B cell (primary cell): ENCODE data around the gene UNCX. TPM values are rescaled to one million over a fixed set of nuclear protein-coding genes. Genes with fewer than 3 reads are reported as not detected.

Source experiments
- ATAC-seq: fragments of 200-7000 bp; cut with Tn5 transposase; one replicate; pipeline ENCODE4 v1.10.0; 2021; ENCODE audit warnings: low read depth, mild to moderate bottlenecking, moderate number of reproducible peaks, moderate library complexity
- CTCF ChIA-PET: fragments of 350-600 bp; sonication (Branson Sonifier 250); formaldehyde crosslinking; loops from one replicate; lab custom pipeline; 2021; ENCODE audit warnings: antibody characterized with exemption, inconsistent platforms; lab: Charles Lee
- POLR2A ChIA-PET: fragments of 350-600 bp; sonication (Branson Sonifier 250); formaldehyde crosslinking; loops from one replicate; lab custom pipeline; 2021; ENCODE audit warnings: antibody characterized with exemption; lab: Charles Lee
- DNase-seq: peaks from one replicate; pipeline ENCODE4 v3.0.0; 2013
- H2AFZ ChIP-seq: 2 replicates; pipeline ENCODE4 v1.6.1; 2012; ENCODE audit warnings: mild to moderate bottlenecking, low read depth, low read length; ENCODE audit not compliant: insufficient read depth, poor library complexity, severe bottlenecking
- H3K27ac ChIP-seq, 2 donors: 1 replicate in 1 of 2; 2 replicates in 1 of 2; pipeline ENCODE4 v1.5.1; 2012 to 2013; ENCODE audit warnings: low read length in 2 of 2, mild to moderate bottlenecking in 2 of 2, moderate library complexity in 1 of 2
- H3K27me3 ChIP-seq, 4 experiments: fragments of 200-600 bp in 1 of 4; sonication (generic) in 1 of 4; replicated peaks in 1 of 4; 1 replicate in 2 of 4; 2 replicates in 2 of 4; pipeline versions ENCODE4 v1.6.1 to v1.7.0; 2013 to 2016; ENCODE audit warnings: low read length in 3 of 4, mild to moderate bottlenecking in 2 of 4, mixed read lengths in 1 of 4, moderate library complexity in 1 of 4; ENCODE audit not compliant: insufficient read depth in 4 of 4, control insufficient read depth in 3 of 4; ENCODE audit errors: control extremely low read depth in 1 of 4
- H3K36me3 ChIP-seq, 2 experiments: replicated peaks in 1 of 2; 1 replicate in 1 of 2; 2 replicates in 1 of 2; pipeline versions ENCODE4 v1.6.1 to v1.7.1; 2013; ENCODE audit warnings: low read length in 1 of 2; ENCODE audit not compliant: insufficient read depth in 2 of 2, control insufficient read depth in 1 of 2; ENCODE audit errors: control extremely low read depth in 1 of 2, extremely low read depth in 1 of 2
- H3K4me1 ChIP-seq, 2 donors: fragments of 200-600 bp in 1 of 2; sonication (generic) in 1 of 2; 1 replicate in 1 of 2; 2 replicates in 1 of 2; pipeline versions ENCODE4 v1.5.1 to v1.6.1; 2013 to 2017; ENCODE audit warnings: low read length in 2 of 2; ENCODE audit not compliant: control insufficient read depth in 2 of 2, insufficient read depth in 2 of 2
- H3K4me2 ChIP-seq: replicated peaks from 2 replicates; pipeline ENCODE3; 2012; ENCODE audit warnings: mild to moderate bottlenecking, low read depth, low read length; ENCODE audit not compliant: poor library complexity, severe bottlenecking
- H3K4me3 ChIP-seq, 5 experiments: fragments of 200-600 bp in 1 of 5; sonication (generic) in 1 of 5; 1 replicate in 3 of 5; 2 replicates in 2 of 5; pipeline versions ENCODE4 v1.5.1 to v1.7.0; 2011 to 2016; ENCODE audit warnings: low read length in 4 of 5, mild to moderate bottlenecking in 4 of 5, low read depth in 2 of 5, control low read depth in 1 of 5, moderate library complexity in 1 of 5; ENCODE audit not compliant: insufficient read depth in 1 of 5; ENCODE audit errors: control extremely low read depth in 1 of 5, extremely low read depth in 1 of 5
- H3K79me2 ChIP-seq: fragments of 200-600 bp; sonication (generic); one replicate; pipeline ENCODE4 v1.6.0; 2016; ENCODE audit warnings: low read length; ENCODE audit not compliant: control insufficient read depth, insufficient read depth
- H3K9ac ChIP-seq: fragments of 200-600 bp; sonication (generic); 2 replicates; pipeline ENCODE4 v1.6.1; 2017; ENCODE audit warnings: mild to moderate bottlenecking, low read length, moderate library complexity
- H3K9me3 ChIP-seq, 3 donors: one replicate each; pipeline versions ENCODE4 v1.6.1 to v1.7.1; 2013; ENCODE audit warnings: low read length in 2 of 3; ENCODE audit not compliant: control insufficient read depth in 2 of 3, insufficient read depth in 1 of 3; ENCODE audit errors: control extremely low read depth in 1 of 3
- H4K20me1 ChIP-seq: 2 replicates; pipeline ENCODE4 v1.6.0; 2012; ENCODE audit warnings: mild to moderate bottlenecking, low read length; ENCODE audit not compliant: insufficient read depth, control insufficient read depth, poor library complexity, severe bottlenecking
- H3K27ac Mint-ChIP-seq: one replicate; pipeline ENCODE4 v1.8.0; 2021; ENCODE audit warnings: mixed read lengths
- H3K27me3 Mint-ChIP-seq: one replicate; pipeline ENCODE4 v1.8.0; 2021; ENCODE audit warnings: mixed read lengths
- H3K4me1 Mint-ChIP-seq: one replicate; pipeline ENCODE4 v1.8.0; 2021; ENCODE audit warnings: mixed read lengths
- H3K4me3 Mint-ChIP-seq: one replicate; pipeline ENCODE4 v1.8.0; 2021; ENCODE audit warnings: mixed read lengths
- H3K9me3 Mint-ChIP-seq: one replicate; pipeline ENCODE4 v1.8.0; 2022; ENCODE audit warnings: mixed read lengths; ENCODE audit not compliant: insufficient read depth
- EZH2 ChIP-seq: IDR thresholded peaks from 2 replicates; pipeline ENCODE4 v1.6.1; 2012; ENCODE audit warnings: borderline replicate concordance, low read depth, mild to moderate bottlenecking, moderate library complexity, low read length; ENCODE audit not compliant: insufficient read depth, poor library complexity, severe bottlenecking
- WGBS: methylation state at CpG from one replicate; pipeline ENCODE4 v1.1.5; 2013; ENCODE audit warnings: missing lambda C conversion rate; ENCODE audit not compliant: insufficient coverage; 5-methylcytosine and 5-hydroxymethylcytosine counted together
- intact Hi-C: fragments of 100-400 bp; cut with micrococcal nuclease; formaldehyde crosslinking; loops from one replicate; pipeline ENCODE4 v1.10.0; 2022
- polyA plus RNA-seq: library from polyadenylated mRNA; depleted of rRNA; stranded (reverse); fragments of >200 nt; gene quantifications from 2 replicates; pipeline ENCODE4 v1.2.3, GENCODE V29; 2012
- total RNA-seq, 2 donors: library from RNA; stranded (reverse); fragments of 120-200 nt in 1 of 2; gene quantifications; 1 replicate in 1 of 2; 2 replicates in 1 of 2; pipeline versions ENCODE4 v1.2.3 to v1.2.4, GENCODE V29; 2013 to 2022
- TF ChIP-seq, protein P1 (sequence below): fragments of 200-600 bp; IDR thresholded peaks from one replicate; pipeline ENCODE4 v1.8.0; 2022; ENCODE audit warnings: antibody characterized with exemption, mild to moderate bottlenecking

The UNCX gene
- total and polyA plus RNA-seq, 2 donors (not counting 1 experiment from before 2014, with no cell fraction given) = not detected

DNA sequence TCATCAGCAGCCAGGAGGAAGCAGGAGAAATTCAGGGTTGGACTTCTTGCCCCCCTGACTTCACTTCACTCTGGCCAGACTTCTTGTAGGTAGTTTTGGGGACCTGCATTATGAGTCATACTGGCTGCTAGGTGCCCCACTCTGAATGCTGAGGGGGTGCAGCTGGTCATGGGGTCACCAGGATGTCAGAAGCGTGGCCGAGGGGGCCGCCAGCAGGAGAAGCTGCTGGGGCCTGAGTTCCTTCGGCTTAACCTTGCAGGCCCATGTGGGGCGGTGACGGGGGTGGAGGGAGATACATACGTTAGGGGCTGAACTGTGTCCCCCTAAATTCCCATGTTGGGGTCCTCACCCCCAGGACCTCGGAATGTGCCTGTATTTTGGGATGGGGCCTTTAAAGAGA lies 18.2 kb downstream of the UNCX start:
- H3K27me3 ChIP-seq = peaks cover 0 to 67% (median 18%) of the 10 kb centered on the region in 4 experiments
- no peak overlapping the region for H3K27ac Mint-ChIP-seq
- H2AFZ ChIP-seq = no peak overlapping the region
- no peak overlapping the region for H3K4me3 ChIP-seq
- POLR2A ChIA-PET = no interaction called here
- intact Hi-C loops = no loop called here
- CTCF ChIA-PET = no interaction called here
- no peaks in the 10 kb centered on the region for H3K36me3 ChIP-seq
- WGBS = 79% methylated on average over 8 of the region's 8 CpGs
- H3K9me3 Mint-ChIP-seq = no peaks in the 10 kb centered on the region
- H3K4me3 Mint-ChIP-seq = no peak overlapping the region
- DNase-seq (no peak), ATAC-seq (no peak)
- H3K4me1 Mint-ChIP-seq = peaks cover 11% of the 10 kb centered on the region
- H3K4me1 ChIP-seq = peaks cover 13 to 15% of the 10 kb centered on the region in 2 donors
- H3K27ac ChIP-seq = no peak overlapping the region
- no peak overlapping the region for H3K4me2 ChIP-seq
- no peak overlapping the region for H3K9ac ChIP-seq
- H4K20me1 ChIP-seq = no peaks in the 10 kb centered on the region
- H3K79me2 ChIP-seq = no peaks in the 10 kb centered on the region
- H3K9me3 ChIP-seq = peaks cover 0 to 30% (median 0%) of the 10 kb centered on the region in 3 donors
- TF ChIP-seq, protein P1, sequence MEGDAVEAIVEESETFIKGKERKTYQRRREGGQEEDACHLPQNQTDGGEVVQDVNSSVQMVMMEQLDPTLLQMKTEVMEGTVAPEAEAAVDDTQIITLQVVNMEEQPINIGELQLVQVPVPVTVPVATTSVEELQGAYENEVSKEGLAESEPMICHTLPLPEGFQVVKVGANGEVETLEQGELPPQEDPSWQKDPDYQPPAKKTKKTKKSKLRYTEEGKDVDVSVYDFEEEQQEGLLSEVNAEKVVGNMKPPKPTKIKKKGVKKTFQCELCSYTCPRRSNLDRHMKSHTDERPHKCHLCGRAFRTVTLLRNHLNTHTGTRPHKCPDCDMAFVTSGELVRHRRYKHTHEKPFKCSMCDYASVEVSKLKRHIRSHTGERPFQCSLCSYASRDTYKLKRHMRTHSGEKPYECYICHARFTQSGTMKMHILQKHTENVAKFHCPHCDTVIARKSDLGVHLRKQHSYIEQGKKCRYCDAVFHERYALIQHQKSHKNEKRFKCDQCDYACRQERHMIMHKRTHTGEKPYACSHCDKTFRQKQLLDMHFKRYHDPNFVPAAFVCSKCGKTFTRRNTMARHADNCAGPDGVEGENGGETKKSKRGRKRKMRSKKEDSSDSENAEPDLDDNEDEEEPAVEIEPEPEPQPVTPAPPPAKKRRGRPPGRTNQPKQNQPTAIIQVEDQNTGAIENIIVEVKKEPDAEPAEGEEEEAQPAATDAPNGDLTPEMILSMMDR = no peak
- TF ChIP-seq EZH2 = no peak
- peaks cover 50% of the 10 kb centered on the region for H3K27me3 Mint-ChIP-seq

DNA sequence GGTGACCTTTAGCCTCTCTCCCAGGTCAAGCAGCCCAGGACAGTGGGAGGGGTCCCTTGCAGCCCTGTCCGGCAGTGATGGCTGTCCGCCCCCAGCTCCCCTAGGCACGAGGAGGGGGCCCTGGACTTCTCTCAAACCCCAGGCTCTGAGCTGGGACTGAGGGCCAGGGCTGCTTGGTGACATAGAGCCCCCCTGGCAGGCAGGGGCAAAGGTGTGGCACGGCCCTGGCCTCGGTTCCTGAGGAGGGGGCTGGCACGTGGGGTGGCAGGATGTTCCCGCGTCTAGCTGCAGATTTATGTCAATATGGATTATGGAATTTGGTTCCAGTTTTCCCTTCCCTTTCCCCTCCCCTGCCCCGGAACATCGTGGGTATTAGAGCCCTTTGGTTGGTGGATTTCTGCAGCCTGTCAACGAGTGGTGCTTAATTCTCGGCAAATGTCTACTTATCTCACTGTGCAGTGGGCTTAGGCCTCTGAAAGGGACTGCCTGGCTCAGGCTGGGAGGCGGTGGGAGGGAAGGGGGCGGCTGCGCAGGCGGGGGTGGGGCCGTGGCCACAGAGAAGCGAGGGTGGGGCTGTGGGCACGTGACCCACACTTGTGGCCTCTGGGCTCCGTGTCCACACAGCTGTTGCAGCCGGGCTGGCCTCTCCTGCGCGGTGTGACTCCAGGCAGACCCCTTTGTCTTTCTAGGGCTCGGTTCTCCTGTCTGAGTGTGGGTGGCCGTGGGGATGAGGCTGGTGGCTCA lies 19.3 kb downstream of the UNCX start:
- Mint-ChIP-seq H3K4me3 (no peak overlapping the region), H3K9me3 (no peaks in the 10 kb centered on the region), H3K27ac (no peak overlapping the region), H3K27me3 (peaks cover 47% of the 10 kb centered on the region), H3K4me1 (peaks cover 9% of the 10 kb centered on the region)
- Histone ChIP-seq H3K4me1 (peaks cover 11 to 13% of the 10 kb centered on the region in 2 donors), H3K27me3 (peaks cover 0 to 58% (median 14%) of the 10 kb centered on the region in 4 experiments), H3K36me3 (no peaks in the 10 kb centered on the region), H3K9me3 (peaks cover 0 to 22% (median 0%) of the 10 kb centered on the region in 3 donors), H4K20me1 (no peaks in the 10 kb centered on the region), H2AFZ (no peak overlapping the region), H3K79me2 (no peaks in the 10 kb centered on the region), H3K4me3 (no peak overlapping the region), H3K9ac (no peak overlapping the region), H3K27ac (no peak overlapping the region), H3K4me2 (no peak overlapping the region)
- DNase-seq = no peak
- TF ChIP-seq, protein P1 = no peak
- no peak for TF ChIP-seq EZH2
- POLR2A ChIA-PET = no interaction called here
- intact Hi-C loops = no loop called here
- CTCF ChIA-PET = no interaction called here
- ATAC-seq = no peak
- WGBS = 72% methylated on average over 16 of the region's 25 CpGs
